Measurements from ENCODE around the gene AGRP. TPM values are rescaled to one million over a fixed set of nuclear protein-coding genes. Genes with fewer than 3 reads are reported as not detected.
"Not testable (repeated sequence)": the region's sequence is repeated elsewhere in the genome, so short reads cannot be mapped to it uniquely, and the experiment has no call there.

AGRP gene
- total RNA-seq, 1 experiment from 2014 or later, result not detected

DNA sequence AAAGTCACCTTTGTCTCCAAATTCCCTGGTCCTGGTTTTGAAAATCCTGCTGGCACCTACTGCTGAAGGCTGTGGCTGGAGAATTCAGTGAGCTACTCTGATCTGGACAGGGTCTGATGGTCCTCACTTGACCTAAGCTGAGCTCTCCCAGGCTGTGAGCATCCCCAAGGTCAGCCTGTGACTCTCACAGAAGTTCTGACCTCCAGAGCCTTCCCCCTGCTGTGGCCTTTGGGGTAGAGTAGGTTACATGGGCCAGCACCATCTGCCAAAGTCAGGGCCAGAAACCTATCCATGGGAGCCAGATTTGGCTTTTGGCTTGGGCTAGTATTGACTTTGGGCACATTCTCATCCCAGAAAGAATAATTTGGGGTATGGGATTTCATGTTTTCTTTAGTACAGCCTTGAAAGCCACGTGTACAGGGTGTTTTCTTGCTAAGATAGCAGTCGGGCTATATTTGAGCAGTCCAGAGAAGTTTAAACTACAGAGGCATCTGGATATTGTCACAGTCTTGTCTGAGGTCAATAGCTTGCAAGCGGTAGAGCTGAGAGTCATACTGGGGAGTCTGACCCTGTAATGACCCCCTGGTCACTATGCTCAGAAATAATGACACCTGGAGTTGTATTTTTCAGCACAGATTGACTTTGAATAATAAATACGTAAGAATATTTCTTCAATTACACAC lies 6.2 kb upstream of the AGRP start:
- no CpG with 5 or more reads among the region's 4 CpGs for WGBS (ENCODE audit: extremely low coverage, insufficient read length, low lambda C conversion rate)
- no peaks in the 10 kb centered on the region for H3K4me1 ChIP-seq (ENCODE audit: insufficient read depth, low read length)
- H3K18ac ChIP-seq (ENCODE audit: insufficient read length, low read depth, low read length), result no peak overlapping the region
- no peak overlapping the region for H2BK5ac ChIP-seq (ENCODE audit: insufficient read length, low read length)
- H3T11ph ChIP-seq (ENCODE audit: low read length), result no peak overlapping the region
- Mint-ChIP-seq H3K4me1 (peaks cover 10 to 16% of the 10 kb centered on the region in 2 experiments), H3K27ac (peak overlapping the region in 1 of 3 experiments; percentile 27; a peak in 1 of 7 replicates), H3K36me3 (ENCODE audit: insufficient read depth in 1 of 3, low read depth in 3 of 3) (peaks cover 0 to 2% (median 0%) of the 10 kb centered on the region in 3 experiments; a peak in 2 of 7 replicates), H3K4me3 (peak overlapping the region in 1 of 2 experiments; percentile 70; a peak in 1 of 5 replicates), H3K9me3 (peaks cover 6 to 13% of the 10 kb centered on the region in 2 experiments; a peak in 4 of 5 replicates), H3K27me3 (ENCODE audit: low read depth) (peaks cover 96% of the 10 kb centered on the region)
- no peaks in the 10 kb centered on the region for H3K23me2 ChIP-seq (ENCODE audit: insufficient read length, low read depth, low read length, poor library complexity, severe bottlenecking)
- no peak overlapping the region for H4K5ac ChIP-seq (ENCODE audit: insufficient read length, low read depth, low read length)
- TF ChIP-seq, protein P1, sequence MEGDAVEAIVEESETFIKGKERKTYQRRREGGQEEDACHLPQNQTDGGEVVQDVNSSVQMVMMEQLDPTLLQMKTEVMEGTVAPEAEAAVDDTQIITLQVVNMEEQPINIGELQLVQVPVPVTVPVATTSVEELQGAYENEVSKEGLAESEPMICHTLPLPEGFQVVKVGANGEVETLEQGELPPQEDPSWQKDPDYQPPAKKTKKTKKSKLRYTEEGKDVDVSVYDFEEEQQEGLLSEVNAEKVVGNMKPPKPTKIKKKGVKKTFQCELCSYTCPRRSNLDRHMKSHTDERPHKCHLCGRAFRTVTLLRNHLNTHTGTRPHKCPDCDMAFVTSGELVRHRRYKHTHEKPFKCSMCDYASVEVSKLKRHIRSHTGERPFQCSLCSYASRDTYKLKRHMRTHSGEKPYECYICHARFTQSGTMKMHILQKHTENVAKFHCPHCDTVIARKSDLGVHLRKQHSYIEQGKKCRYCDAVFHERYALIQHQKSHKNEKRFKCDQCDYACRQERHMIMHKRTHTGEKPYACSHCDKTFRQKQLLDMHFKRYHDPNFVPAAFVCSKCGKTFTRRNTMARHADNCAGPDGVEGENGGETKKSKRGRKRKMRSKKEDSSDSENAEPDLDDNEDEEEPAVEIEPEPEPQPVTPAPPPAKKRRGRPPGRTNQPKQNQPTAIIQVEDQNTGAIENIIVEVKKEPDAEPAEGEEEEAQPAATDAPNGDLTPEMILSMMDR (conservative IDR thresholded peaks at IDR 0.05), result no peak
- peaks cover 7% of the 10 kb centered on the region for H3K9me3 ChIP-seq (ENCODE audit: control insufficient read depth, low read depth, low read length)
- H2BK20ac ChIP-seq (ENCODE audit: low read depth, low read length, poor library complexity, severe bottlenecking), result no peak overlapping the region
- H3K9ac ChIP-seq (ENCODE audit: extremely low read depth, insufficient read length, low read length), result no peak overlapping the region
- H4K8ac ChIP-seq (replicated peaks; ENCODE audit: insufficient read length, low read depth, low read length), result no peak overlapping the region
- H3K4me2 ChIP-seq (ENCODE audit: insufficient read depth, insufficient read length, low read length), result no peak overlapping the region
- H3K27ac ChIP-seq (ENCODE audit: insufficient read length, low read depth, low read length), result no peak overlapping the region
- no peak overlapping the region for H2BK15ac ChIP-seq (ENCODE audit: low read depth, low read length)
- H4K20me1 ChIP-seq (ENCODE audit: control insufficient read depth, insufficient read depth, insufficient read length), result no peaks in the 10 kb centered on the region
- H4K91ac ChIP-seq (ENCODE audit: insufficient read length, low read depth, low read length), result no peak overlapping the region
- no peak overlapping the region for H2AK5ac ChIP-seq (ENCODE audit: insufficient read length, low read length)
- H3K27me3 ChIP-seq (ENCODE audit: insufficient read depth, low read length), result peaks cover 51% of the 10 kb centered on the region
- no peaks in the 10 kb centered on the region for H3K79me1 ChIP-seq (ENCODE audit: insufficient read depth, low read depth, low read length, poor library complexity, severe bottlenecking)
- no peak overlapping the region for H2AFZ ChIP-seq (ENCODE audit: low read length)
- no peak overlapping the region for H2BK12ac ChIP-seq (ENCODE audit: insufficient read length, low read depth, low read length)
- H3K14ac ChIP-seq (ENCODE audit: insufficient read depth, low read length), result no peak overlapping the region
- H3K56ac ChIP-seq (ENCODE audit: insufficient read length, low read depth, low read length), result no peak overlapping the region
- no peak for DNase-seq
- no peak overlapping the region for H2BK120ac ChIP-seq (ENCODE audit: low read depth, low read length, poor library complexity, severe bottlenecking)
- H3K4ac ChIP-seq (ENCODE audit: low read depth, low read length), result no peak overlapping the region
- H3K79me2 ChIP-seq (ENCODE audit: insufficient read depth, low read length), result no peaks in the 10 kb centered on the region
- H3K23ac ChIP-seq (ENCODE audit: insufficient read length, low read depth, low read length), result no peak overlapping the region

DNA sequence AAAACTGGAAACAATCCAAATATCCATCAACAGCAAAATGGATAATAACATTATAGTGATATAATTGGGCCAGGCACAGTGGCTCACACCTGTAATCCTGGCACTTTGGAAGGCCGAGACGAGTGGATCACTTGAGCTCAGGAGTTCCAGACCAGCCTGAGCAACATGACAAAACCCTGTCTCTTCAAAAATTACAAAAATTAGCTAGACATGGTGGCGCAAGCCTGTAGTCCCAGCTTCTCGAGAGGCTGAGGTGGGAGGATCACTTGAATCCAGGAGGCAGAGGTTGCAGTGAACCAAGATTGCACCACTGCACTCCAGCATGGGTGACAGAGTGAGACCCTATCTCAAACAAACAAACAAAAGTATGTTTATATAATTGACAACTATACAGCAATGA lies 4.2 kb upstream of the AGRP start:
- no CpG with 5 or more reads among the region's 4 CpGs for WGBS (ENCODE audit: extremely low coverage, insufficient read length, low lambda C conversion rate)

More for the DNA sequence above, 4.2 kb upstream of the AGRP start:
- H3K18ac ChIP-seq (ENCODE audit: insufficient read length, low read depth, low read length); H3K4ac ChIP-seq (ENCODE audit: low read depth, low read length); H3K14ac ChIP-seq (ENCODE audit: insufficient read depth, low read length); H3K27ac ChIP-seq (ENCODE audit: insufficient read length, low read depth, low read length); H3K79me1 ChIP-seq (ENCODE audit: insufficient read depth, low read depth, low read length, poor library complexity, severe bottlenecking); H3K23me2 ChIP-seq (ENCODE audit: insufficient read length, low read depth, low read length, poor library complexity, severe bottlenecking); H2AFZ ChIP-seq (ENCODE audit: low read length); DNase-seq; H4K20me1 ChIP-seq (ENCODE audit: control insufficient read depth, insufficient read depth, insufficient read length); H3K36me3 Mint-ChIP-seq (ENCODE audit: insufficient read depth in 1 of 3, low read depth in 3 of 3); H4K91ac ChIP-seq (ENCODE audit: insufficient read length, low read depth, low read length); H2BK5ac ChIP-seq (ENCODE audit: insufficient read length, low read length); H3K79me2 ChIP-seq (ENCODE audit: insufficient read depth, low read length); H3K4me1 ChIP-seq (ENCODE audit: insufficient read depth, low read length); H2BK15ac ChIP-seq (ENCODE audit: low read depth, low read length); H2BK120ac ChIP-seq (ENCODE audit: low read depth, low read length, poor library complexity, severe bottlenecking); H2BK20ac ChIP-seq (ENCODE audit: low read depth, low read length, poor library complexity, severe bottlenecking); H3K4me2 ChIP-seq (ENCODE audit: insufficient read depth, insufficient read length, low read length); H3K4me3 Mint-ChIP-seq; H3K9ac ChIP-seq (ENCODE audit: extremely low read depth, insufficient read length, low read length); H4K5ac ChIP-seq (ENCODE audit: insufficient read length, low read depth, low read length); H3K27ac Mint-ChIP-seq; H3K23ac ChIP-seq (ENCODE audit: insufficient read length, low read depth, low read length); H2BK12ac ChIP-seq (ENCODE audit: insufficient read length, low read depth, low read length); H3K9me3 ChIP-seq (ENCODE audit: control insufficient read depth, low read depth, low read length); H3K56ac ChIP-seq (ENCODE audit: insufficient read length, low read depth, low read length); H3T11ph ChIP-seq (ENCODE audit: low read length); H4K8ac ChIP-seq (replicated peaks; ENCODE audit: insufficient read length, low read depth, low read length); H2AK5ac ChIP-seq (ENCODE audit: insufficient read length, low read length): not testable (repeated sequence)
- Mint-ChIP-seq H3K9me3 (peaks cover 6 to 13% of the 10 kb centered on the region in 2 experiments; a peak in 4 of 5 replicates), H3K4me1 (peaks cover 10 to 16% of the 10 kb centered on the region in 2 experiments), H3K27me3 (ENCODE audit: low read depth) (peaks cover 81% of the 10 kb centered on the region)
- H3K27me3 ChIP-seq (ENCODE audit: insufficient read depth, low read length), result peaks cover 53% of the 10 kb centered on the region
